IPS-20b (cell line): ENCODE data around the gene BICD1.
A peak's percentile ranks its signal among the peaks of the same experiment; 100 is the strongest.
"Not testable (repeated sequence)": the region's sequence is repeated elsewhere in the genome, so short reads cannot be mapped to it uniquely, and the experiment has no call there.

Experiments used
- H3K27ac ChIP-seq: one replicate; pipeline ENCODE4 v1.5.1; 2013; ENCODE audit warnings: low read length
- H3K27me3 ChIP-seq: 2 replicates; pipeline ENCODE4 v1.6.1; 2013; ENCODE audit warnings: mild to moderate bottlenecking, low read length, inconsistent platforms; ENCODE audit not compliant: insufficient read depth
- H3K36me3 ChIP-seq: 2 replicates; pipeline ENCODE4 v1.6.1; 2013; ENCODE audit warnings: low read depth, mild to moderate bottlenecking, inconsistent platforms, low read length, moderate library complexity; ENCODE audit not compliant: insufficient read depth
- H3K4me1 ChIP-seq: 2 replicates; pipeline ENCODE4 v1.6.1; 2013; ENCODE audit warnings: mild to moderate bottlenecking, control low read depth, inconsistent platforms, low read length, moderate library complexity; ENCODE audit not compliant: insufficient read depth
- H3K4me3 ChIP-seq: 2 replicates; pipeline ENCODE4 v1.5.1; 2013; ENCODE audit warnings: mild to moderate bottlenecking, low read length, inconsistent platforms
- H3K9ac ChIP-seq: 2 replicates; pipeline ENCODE4 v1.6.1; 2013; ENCODE audit warnings: low read depth, mild to moderate bottlenecking, inconsistent platforms, low read length, moderate library complexity
- H3K9me3 ChIP-seq: 2 replicates; pipeline ENCODE4 v1.6.1; 2013; ENCODE audit warnings: mild to moderate bottlenecking, low read depth, low read length, inconsistent platforms; ENCODE audit not compliant: insufficient read depth

Gene BICD1

GRCh38 chr12:32270818-32271710, 164.4 kb downstream of the BICD1 start:
- H3K4me3 ChIP-seq = no peak overlapping the region
- H3K27me3 ChIP-seq = no peaks in the 10 kb centered on the region
- peaks cover 3% of the 10 kb centered on the region; the same call in 1 of the 2 replicates for H3K36me3 ChIP-seq
- H3K4me1 ChIP-seq = peaks cover 19% of the 10 kb centered on the region
- H3K9me3 ChIP-seq = no peaks in the 10 kb centered on the region
- no peak overlapping the region for H3K9ac ChIP-seq
- H3K27ac ChIP-seq = peak overlapping the region; percentile 18

- no peaks in the 10 kb centered on the region for H3K27me3 ChIP-seq
- H3K36me3 ChIP-seq = peaks cover 3% of the 10 kb centered on the region; the same call in 1 of the 2 replicates
- no peak overlapping the region for H3K4me3 ChIP-seq
- H3K9ac ChIP-seq = no peak overlapping the region
- peaks cover 19% of the 10 kb centered on the region for H3K4me1 ChIP-seq
- H3K9me3 ChIP-seq = no peaks in the 10 kb centered on the region
- H3K27ac ChIP-seq = no peak overlapping the region
These were observed 165.8 kb downstream of the BICD1 start for GRCh38 chr12:32272465-32272864.

- no peaks in the 10 kb centered on the region for H3K9me3 ChIP-seq
- no peak overlapping the region for H3K9ac ChIP-seq
- no peaks in the 10 kb centered on the region for H3K27me3 ChIP-seq
- H3K4me3 ChIP-seq = no peak overlapping the region
- peak overlapping the region; percentile 13 for H3K27ac ChIP-seq
- peaks cover 19% of the 10 kb centered on the region for H3K4me1 ChIP-seq
- peaks cover 2% of the 10 kb centered on the region; the same call in 1 of the 2 replicates for H3K36me3 ChIP-seq
These were observed 166.4 kb downstream of the BICD1 start for GRCh38 chr12:32273063-32273522.

DNA sequence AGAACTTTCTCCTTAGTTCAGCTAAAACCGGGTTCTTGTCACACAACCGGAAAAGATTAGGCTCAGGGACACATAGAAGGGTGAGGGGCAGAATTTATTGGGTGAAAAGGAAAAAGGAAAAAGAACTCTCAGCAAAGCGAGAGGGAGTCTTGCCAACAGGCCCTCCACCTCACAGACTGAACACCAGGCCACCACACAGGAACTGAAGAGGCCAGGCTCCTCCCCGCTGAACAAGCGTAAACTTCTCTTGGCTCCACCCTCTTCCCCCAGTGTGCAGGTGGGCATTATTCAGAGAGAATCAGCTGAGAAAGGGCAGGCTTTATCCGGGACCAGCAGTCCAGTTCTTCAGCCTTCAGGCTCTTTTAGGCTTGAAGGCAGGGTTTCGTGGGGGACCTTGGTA, 167.1 kb downstream of the BICD1 start:
- no peaks in the 10 kb centered on the region for H3K9me3 ChIP-seq
- no peak overlapping the region for H3K4me3 ChIP-seq
- H3K9ac ChIP-seq = no peak overlapping the region
- no peaks in the 10 kb centered on the region for H3K36me3 ChIP-seq
- H3K27me3 ChIP-seq = no peaks in the 10 kb centered on the region
- H3K4me1 ChIP-seq = peaks cover 19% of the 10 kb centered on the region
- H3K27ac ChIP-seq = peak overlapping the region; percentile 13

GRCh38 chr12:32274665-32275064, 168.0 kb downstream of the BICD1 start:
- H3K9ac ChIP-seq = no peak overlapping the region
- no peaks in the 10 kb centered on the region for H3K9me3 ChIP-seq
- no peaks in the 10 kb centered on the region for H3K36me3 ChIP-seq
- H3K4me1 ChIP-seq = peaks cover 19% of the 10 kb centered on the region
- no peak overlapping the region for H3K4me3 ChIP-seq
- no peak overlapping the region for H3K27ac ChIP-seq
- no peaks in the 10 kb centered on the region for H3K27me3 ChIP-seq

DNA sequence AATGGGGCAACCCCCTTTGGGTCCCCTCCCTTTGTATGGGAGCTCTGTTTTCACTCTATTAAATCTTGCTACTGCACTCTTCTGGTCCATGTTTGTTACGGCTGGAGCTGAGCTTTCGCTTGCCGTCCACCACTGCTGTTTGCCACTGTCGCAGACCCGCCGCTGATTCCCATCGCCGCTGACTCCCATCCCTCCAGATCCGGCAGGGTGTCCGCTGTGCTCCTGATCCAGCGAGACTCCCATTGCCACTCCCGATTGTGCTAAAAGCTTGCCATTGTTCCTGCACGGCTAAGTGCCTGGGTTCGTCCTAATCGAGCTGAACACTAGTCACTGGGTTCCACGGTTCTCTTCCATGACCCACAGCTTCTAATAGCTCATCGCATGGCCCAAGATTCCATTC, 168.9 kb downstream of the BICD1 start:
- not testable (repeated sequence) for H3K27ac ChIP-seq

DNA sequence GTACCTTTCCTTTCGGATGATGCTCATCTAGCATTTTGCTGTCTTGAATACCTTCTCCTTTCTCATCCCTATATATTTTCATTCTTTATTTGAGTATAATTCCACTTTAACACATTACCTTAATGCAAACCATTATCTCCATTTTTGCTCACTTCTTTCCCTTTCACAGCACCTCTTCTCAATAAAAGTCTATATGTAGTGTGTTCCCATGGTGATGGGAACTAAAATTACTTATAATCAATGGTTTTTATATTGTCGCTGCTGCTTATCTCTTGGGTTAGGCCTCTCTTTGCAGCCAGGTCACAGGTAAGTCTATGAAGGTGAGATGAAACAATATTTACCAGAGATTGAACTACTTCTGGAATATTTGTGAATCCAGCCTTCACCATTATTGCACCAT, 171.1 kb downstream of the BICD1 start:
- Histone ChIP-seq H3K4me1 (peaks cover 8% of the 10 kb centered on the region; the same call in 1 of the 2 replicates), H3K4me3 (no peak overlapping the region), H3K36me3 (no peaks in the 10 kb centered on the region), H3K27ac (no peak overlapping the region), H3K9ac (no peak overlapping the region), H3K9me3 (no peaks in the 10 kb centered on the region), H3K27me3 (no peaks in the 10 kb centered on the region)

More for the DNA sequence above, 168.9 kb downstream of the BICD1 start:
- H3K27me3 ChIP-seq, H3K36me3 ChIP-seq, H3K9me3 ChIP-seq, H3K9ac ChIP-seq, H3K4me3 ChIP-seq: not testable (repeated sequence)
- peaks cover 19% of the 10 kb centered on the region for H3K4me1 ChIP-seq

- no peak overlapping the region for H3K9ac ChIP-seq
- peaks cover 21% of the 10 kb centered on the region; the same call in 1 of the 2 replicates for H3K4me1 ChIP-seq
- no peak overlapping the region for H3K27ac ChIP-seq
- H3K27me3 ChIP-seq = no peaks in the 10 kb centered on the region
- H3K9me3 ChIP-seq = no peaks in the 10 kb centered on the region
- no peaks in the 10 kb centered on the region for H3K36me3 ChIP-seq
- H3K4me3 ChIP-seq = no peak overlapping the region
These were observed 174.5 kb downstream of the BICD1 start for GRCh38 chr12:32281098-32281497.

DNA sequence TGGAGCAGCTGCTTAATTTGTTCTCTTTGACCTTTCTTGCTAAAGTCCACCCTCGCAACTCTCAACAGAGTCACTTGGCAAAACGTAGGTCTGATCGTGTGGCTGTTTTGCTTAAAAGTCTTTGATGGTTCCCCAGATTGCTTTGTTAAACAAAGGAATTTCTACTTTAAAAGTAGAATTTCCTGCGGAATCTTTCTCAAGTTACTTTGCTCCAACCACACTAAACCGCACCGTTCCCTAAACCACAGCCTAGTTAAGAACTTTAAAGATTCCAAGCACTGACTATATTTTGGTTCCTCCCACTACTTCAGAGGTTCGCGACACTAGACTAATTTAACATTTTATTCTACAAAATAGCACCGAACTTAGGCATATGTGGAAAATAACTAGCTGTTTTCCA, 177.9 kb downstream of the BICD1 start:
- Histone ChIP-seq H3K9me3 (no peaks in the 10 kb centered on the region), H3K27me3 (no peaks in the 10 kb centered on the region), H3K4me3 (peak overlapping the region; percentile 42; the same call in 1 of the 2 replicates), H3K36me3 (no peaks in the 10 kb centered on the region), H3K27ac (no peak overlapping the region), H3K9ac (peak overlapping the region; percentile 7; the same call in 1 of the 2 replicates), H3K4me1 (peaks cover 31% of the 10 kb centered on the region; the same call in 1 of the 2 replicates)

- no peaks in the 10 kb centered on the region for H3K9me3 ChIP-seq
- H3K9ac ChIP-seq = peak overlapping the region; percentile 7; the same call in 1 of the 2 replicates
- H3K27me3 ChIP-seq = no peaks in the 10 kb centered on the region
- no peak overlapping the region for H3K27ac ChIP-seq
- H3K4me1 ChIP-seq = peaks cover 35% of the 10 kb centered on the region; the same call in 1 of the 2 replicates
- H3K4me3 ChIP-seq = peak overlapping the region; percentile 42; the same call in 1 of the 2 replicates
- no peaks in the 10 kb centered on the region for H3K36me3 ChIP-seq
These were observed 178.4 kb downstream of the BICD1 start for GRCh38 chr12:32285021-32285420.

DNA sequence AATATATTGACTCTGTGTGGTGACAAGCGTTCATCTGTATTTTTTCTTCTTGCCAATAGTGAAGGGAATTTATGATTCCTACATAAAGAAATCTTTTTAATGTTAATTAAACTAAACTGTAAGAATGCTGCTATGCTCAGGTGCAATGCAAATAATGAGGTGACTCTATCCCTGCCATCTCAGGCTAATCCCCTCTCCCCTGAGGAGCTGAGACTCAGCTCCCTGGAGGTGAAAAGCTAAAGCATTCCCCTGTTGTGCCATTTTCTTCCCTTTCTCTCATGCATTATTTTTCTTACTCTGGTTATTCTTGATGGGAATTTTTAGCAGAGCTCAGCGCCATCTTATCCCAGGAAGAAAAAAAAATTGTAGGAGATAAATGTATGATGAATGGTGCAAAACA, 178.8 kb downstream of the BICD1 start:
- no peaks in the 10 kb centered on the region for H3K9me3 ChIP-seq
- H3K4me1 ChIP-seq = peaks cover 40% of the 10 kb centered on the region; the same call in 1 of the 2 replicates
- H3K27ac ChIP-seq = peak overlapping the region; percentile 68
- H3K9ac ChIP-seq = peak overlapping the region; percentile 14; the same call in 1 of the 2 replicates
- peak overlapping the region; percentile 42; the same call in 1 of the 2 replicates for H3K4me3 ChIP-seq
- no peaks in the 10 kb centered on the region for H3K27me3 ChIP-seq
- no peaks in the 10 kb centered on the region for H3K36me3 ChIP-seq

- Histone ChIP-seq H3K9ac (no peak overlapping the region), H3K4me3 (no peak overlapping the region), H3K27me3 (no peaks in the 10 kb centered on the region), H3K36me3 (peaks cover 10% of the 10 kb centered on the region), H3K9me3 (no peaks in the 10 kb centered on the region), H3K27ac (no peak overlapping the region), H3K4me1 (peaks cover 28% of the 10 kb centered on the region; the same call in 1 of the 2 replicates)
These were observed 183.8 kb downstream of the BICD1 start for GRCh38 chr12:32290411-32290810.
